Right atrium auricular region (tissue), 2 donors: ENCODE results near the gene RFC1. TPM values are rescaled to one million over a fixed set of nuclear protein-coding genes. Genes with fewer than 3 reads are reported as not detected.

Experiments
- DNase-seq: peaks from one replicate; pipeline ENCODE4 v3.0.0-alpha.2; 2019; ENCODE audit warnings: low spot score
- H3K27ac ChIP-seq, 2 donors: fragments of 200-600 bp; sonication (generic); 1 replicate in 1 of 2; 2 replicates in 1 of 2; pipeline ENCODE4 v1.5.1; 2016 to 2019
- H3K27me3 ChIP-seq, 2 donors: fragments of 200-600 bp; sonication (generic); one replicate each; pipeline versions ENCODE4 v1.5.1 to v1.6.0; 2017 to 2019
- H3K36me3 ChIP-seq: fragments of 200-600 bp; sonication (generic); one replicate; pipeline ENCODE4 v1.5.1; 2016
- H3K4me1 ChIP-seq, 2 donors: fragments of 200-600 bp; sonication (generic); one replicate each; pipeline versions ENCODE4 v1.5.1 to v1.6.0; 2017 to 2019
- H3K4me3 ChIP-seq, 2 donors: fragments of 200-600 bp; sonication (generic); 1 replicate in 1 of 2; 2 replicates in 1 of 2; pipeline ENCODE4 v1.5.1; 2017 to 2019; ENCODE audit warnings: mild to moderate bottlenecking in 1 of 2, moderate library complexity in 1 of 2
- H3K9me3 ChIP-seq, 2 donors: fragments of 200-600 bp; sonication (generic); one replicate each; pipeline ENCODE4 v1.5.1; 2019
- CTCF ChIP-seq, 2 donors: fragments of 200-600 bp; sonication (generic); IDR thresholded peaks; one replicate each; pipeline ENCODE4 v1.5.1; 2019; ENCODE audit warnings: antibody characterized with exemption in 2 of 2
- total RNA-seq, 2 donors: library from RNA; depleted of rRNA; stranded (reverse); fragments of >200 nt; gene quantifications; one replicate each; pipeline ENCODE4 v1.1.0, GENCODE V29; 2016

RFC1 gene
- total RNA-seq, 2 donors from 2014 or later = 16.4 to 30.4 TPM

DNA sequence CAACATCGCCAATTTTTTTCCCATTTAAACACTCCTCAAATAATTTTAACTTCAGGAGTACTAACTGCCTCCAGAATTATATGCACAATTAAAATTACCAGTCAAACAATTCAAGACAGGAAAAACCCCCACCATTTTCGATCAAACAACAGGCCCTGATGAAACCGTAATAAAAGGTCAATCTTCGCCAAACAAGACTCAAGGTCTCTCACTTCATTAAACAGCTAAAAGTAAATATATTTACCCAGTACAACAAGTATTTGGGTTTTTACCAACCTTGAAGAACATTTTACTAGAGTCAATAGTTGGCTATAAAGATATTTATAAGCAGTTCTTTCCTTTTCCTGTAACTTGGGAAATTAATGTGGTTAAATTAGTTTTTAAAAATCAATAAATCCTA, 28.3 kb downstream of the RFC1 start:
- H3K9me3 ChIP-seq = no peaks in the 10 kb centered on the region
- DNase-seq = no peak

GRCh38 chr4:39335566-39335965, 30.6 kb downstream of the RFC1 start:
- Histone ChIP-seq H3K27ac (no peak overlapping the region), H3K27me3 (no peaks in the 10 kb centered on the region), H3K36me3 (no peaks in the 10 kb centered on the region), H3K9me3 (no peaks in the 10 kb centered on the region), H3K4me3 (no peak overlapping the region), H3K4me1 (no peaks in the 10 kb centered on the region)
- DNase-seq = no peak
- TF ChIP-seq CTCF (IDR thresholded peaks at IDR 0.05) = no peak

More for the DNA sequence above, 28.3 kb downstream of the RFC1 start:
- Histone ChIP-seq H3K36me3 (no peaks in the 10 kb centered on the region), H3K27ac (no peak overlapping the region), H3K27me3 (no peaks in the 10 kb centered on the region), H3K4me1 (no peaks in the 10 kb centered on the region), H3K4me3 (no peak overlapping the region)
- TF ChIP-seq CTCF (IDR thresholded peaks at IDR 0.05) = no peak

DNA sequence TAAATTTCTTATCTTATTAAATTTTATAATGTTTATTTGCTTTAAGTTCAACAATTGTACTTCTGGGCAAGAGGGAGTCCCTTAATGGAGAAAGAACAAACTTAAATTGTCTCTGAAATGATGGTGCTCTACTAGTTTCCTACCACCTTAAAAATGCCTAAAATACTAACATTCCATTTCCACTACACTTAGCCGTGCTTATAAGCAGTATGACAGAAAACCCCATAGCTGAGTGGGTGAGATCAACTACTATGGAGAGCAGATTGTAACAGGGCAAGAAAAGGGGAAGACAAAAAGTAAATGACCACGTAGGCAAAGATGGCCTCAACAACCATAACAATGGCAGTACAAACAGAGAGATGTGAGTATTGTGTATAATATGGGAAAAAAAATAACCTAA, 35.0 kb downstream of the RFC1 start:
- Histone ChIP-seq H3K27ac (no peak overlapping the region), H3K4me3 (no peak overlapping the region), H3K36me3 (peaks cover 11% of the 10 kb centered on the region), H3K4me1 (no peaks in the 10 kb centered on the region), H3K27me3 (no peaks in the 10 kb centered on the region), H3K9me3 (no peaks in the 10 kb centered on the region)
- TF ChIP-seq CTCF (IDR thresholded peaks at IDR 0.05) = no peak
- no peak for DNase-seq

- H3K4me1 ChIP-seq = no peaks in the 10 kb centered on the region
- no peak overlapping the region for H3K27ac ChIP-seq
- TF ChIP-seq CTCF (IDR thresholded peaks at IDR 0.05) = no peak
- DNase-seq = no peak
- H3K27me3 ChIP-seq = no peaks in the 10 kb centered on the region
- peaks cover 16% of the 10 kb centered on the region for H3K36me3 ChIP-seq
- no peaks in the 10 kb centered on the region for H3K9me3 ChIP-seq
- H3K4me3 ChIP-seq = no peak overlapping the region
Measured at GRCh38 chr4:39330353-39330752, 35.8 kb downstream of the RFC1 start.

DNA sequence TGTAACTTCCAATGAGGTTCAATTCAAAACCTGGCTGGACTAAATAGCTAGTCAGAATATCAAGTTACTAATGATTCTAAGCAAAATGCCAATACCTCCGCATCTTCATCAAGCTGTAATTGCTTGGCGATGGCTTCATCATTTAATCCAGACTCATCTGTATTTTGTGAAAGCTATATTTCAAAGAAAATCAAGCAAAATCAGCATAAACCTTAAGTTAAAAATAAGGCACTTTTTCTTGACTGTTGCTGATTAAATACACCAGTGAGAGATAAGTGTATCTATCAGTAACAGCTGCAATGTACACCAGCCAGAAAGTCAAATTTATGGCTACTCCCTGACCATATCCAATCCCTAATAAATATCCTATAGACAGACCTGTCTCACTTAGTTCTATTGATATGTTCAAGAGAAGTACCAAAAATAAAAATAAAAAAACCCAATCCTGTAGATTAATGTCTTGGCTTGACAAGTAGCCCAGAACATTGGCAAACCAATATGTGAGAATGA, 39.6 kb downstream of the RFC1 start:
- no peak for DNase-seq
- H3K4me1 ChIP-seq = no peaks in the 10 kb centered on the region
- H3K27ac ChIP-seq = no peak overlapping the region
- peaks cover 25% of the 10 kb centered on the region for H3K36me3 ChIP-seq
- H3K4me3 ChIP-seq = no peak overlapping the region
- no peak for TF ChIP-seq CTCF (IDR thresholded peaks at IDR 0.05)
- no peaks in the 10 kb centered on the region for H3K9me3 ChIP-seq
- H3K27me3 ChIP-seq = no peaks in the 10 kb centered on the region

- H3K27me3 ChIP-seq = no peaks in the 10 kb centered on the region
- no peaks in the 10 kb centered on the region for H3K9me3 ChIP-seq
- H3K4me3 ChIP-seq = no peak overlapping the region
- no peak for TF ChIP-seq CTCF (IDR thresholded peaks at IDR 0.05)
- no peak for DNase-seq
- no peaks in the 10 kb centered on the region for H3K4me1 ChIP-seq
- peaks cover 25% of the 10 kb centered on the region for H3K36me3 ChIP-seq
- no peak overlapping the region for H3K27ac ChIP-seq
Measured at GRCh38 chr4:39324897-39325613, 41.1 kb downstream of the RFC1 start.
